Endothelial cell of umbilical vein (primary cell): ENCODE measurements around the gene CA6. TPM values are rescaled to one million over a fixed set of nuclear protein-coding genes. Genes with fewer than 3 reads are reported as not detected.

ENCODE experiments used
- BruUV-seq: library from RNA; stranded (reverse); fragments of 400-500 nt; replicated peaks from 2 replicates; lab custom pipeline; 2021; lab: Mats Ljungman, UMichigan
- CTCF ChIA-PET: fragments of 300-600, 350-600 bp; sonication (Branson Sonifier 250); formaldehyde crosslinking; loops from one replicate; lab custom pipeline; 2021; ENCODE audit warnings: antibody characterized with exemption, inconsistent platforms; lab: Charles Lee
- POLR2A ChIA-PET: fragments of 300-600, 350-600 bp; sonication (Branson Sonifier 250); formaldehyde crosslinking; loops from one replicate; lab custom pipeline; 2021; ENCODE audit warnings: antibody characterized with exemption, inconsistent platforms; lab: Charles Lee
- DNase-seq: peaks from one replicate; pipeline ENCODE4 v3.0.0-alpha.2; 2011; ENCODE audit warnings: low read depth, low spot score
- FAIRE-seq: peaks from 2 replicates; lab custom pipeline; 2011; peaks lifted over from hg19 to GRCh38; lab: Jason Lieb, UNC
- H2AFZ ChIP-seq: 2 replicates; pipeline ENCODE4 v1.6.0; 2012; ENCODE audit warnings: low read depth, low read length, control low read depth, inconsistent platforms
- H3K27ac ChIP-seq: 2 replicates; pipeline ENCODE4 v1.5.1; 2011; ENCODE audit warnings: low read depth, mild to moderate bottlenecking, control low read depth, low read length, moderate library complexity; ENCODE audit not compliant: insufficient read depth
- H3K27me3 ChIP-seq, 2 experiments: 2 replicates each; pipeline versions ENCODE4 v1.6.0 to v1.6.1; 2011; ENCODE audit warnings: low read length in 2 of 2, mixed read lengths in 1 of 2; ENCODE audit not compliant: control insufficient read depth in 2 of 2, insufficient read depth in 2 of 2
- H3K36me3 ChIP-seq, 2 experiments: 2 replicates in 1 of 2; 3 replicates in 1 of 2; pipeline ENCODE4 v1.5.1; 2011; ENCODE audit warnings: low read length in 2 of 2, mild to moderate bottlenecking in 1 of 2, moderate library complexity in 1 of 2; ENCODE audit not compliant: control insufficient read depth in 2 of 2, insufficient read depth in 2 of 2; ENCODE audit errors: extremely low read depth in 1 of 2
- H3K4me1 ChIP-seq: 3 replicates; pipeline ENCODE4 v1.5.1; 2011; ENCODE audit warnings: mild to moderate bottlenecking, low read length; ENCODE audit not compliant: control insufficient read depth, insufficient read depth; ENCODE audit errors: extremely low read depth
- H3K4me2 ChIP-seq: 2 replicates; pipeline ENCODE4 v1.6.1; 2011; ENCODE audit warnings: low read length, control low read depth, mixed read lengths; ENCODE audit not compliant: insufficient read depth
- H3K4me3 ChIP-seq, 3 experiments: fragments of 200-600 bp in 1 of 3; sonication (generic), shearing (Covaris generic) in 1 of 3; replicated peaks in 1 of 3; 2 replicates each; pipeline ENCODE4 v1.5.1; 2011 to 2016; ENCODE audit warnings: control low read depth in 3 of 3, low read length in 3 of 3, mild to moderate bottlenecking in 2 of 3, inconsistent platforms in 1 of 3, low read depth in 1 of 3, moderate library complexity in 1 of 3; ENCODE audit not compliant: insufficient read depth in 1 of 3
- H3K79me2 ChIP-seq: 2 replicates; pipeline ENCODE4 v1.6.0; 2012; ENCODE audit warnings: low read length, inconsistent platforms; ENCODE audit not compliant: control insufficient read depth, insufficient read depth
- H3K9ac ChIP-seq: replicated peaks from 2 replicates; pipeline ENCODE3; 2011; ENCODE audit warnings: low read length, control low read depth; ENCODE audit not compliant: insufficient read depth; ENCODE audit errors: extremely low read depth
- H3K9me1 ChIP-seq: replicated peaks from 3 replicates; pipeline ENCODE4 v1.6.0; 2011; ENCODE audit warnings: mild to moderate bottlenecking, low read length; ENCODE audit not compliant: control insufficient read depth, insufficient read depth; ENCODE audit errors: extremely low read depth
- H3K9me3 ChIP-seq: replicated peaks from 2 replicates; pipeline ENCODE4 v1.5.1; 2012; ENCODE audit warnings: low read length, inconsistent platforms; ENCODE audit not compliant: control insufficient read depth, insufficient read depth
- H4K20me1 ChIP-seq: replicated peaks from 2 replicates; pipeline ENCODE3; 2011; ENCODE audit warnings: mild to moderate bottlenecking, low read length; ENCODE audit not compliant: control insufficient read depth, insufficient read depth; ENCODE audit errors: extremely low read depth
- EZH2 ChIP-seq: IDR thresholded peaks from 2 replicates; pipeline ENCODE4 v1.6.1; 2012; ENCODE audit warnings: borderline replicate concordance, low read depth, mild to moderate bottlenecking, moderate library complexity, low read length, inconsistent platforms; ENCODE audit not compliant: severe bottlenecking
- FOS ChIP-seq: IDR thresholded peaks from 2 replicates; pipeline ENCODE4 v1.6.1; 2011; ENCODE audit warnings: mild to moderate bottlenecking, low read length, moderate library complexity, borderline replicate concordance; ENCODE audit not compliant: insufficient read depth
- GATA2 ChIP-seq: IDR thresholded peaks from 2 replicates; pipeline ENCODE4 v1.7.0; 2011; ENCODE audit warnings: low read depth, mild to moderate bottlenecking, moderate library complexity, mixed read lengths, low read length; ENCODE audit not compliant: insufficient read length, insufficient read depth
- JUN ChIP-seq: IDR thresholded peaks from 2 replicates; pipeline ENCODE4 v1.6.1; 2011; ENCODE audit warnings: borderline replicate concordance, low read depth; ENCODE audit not compliant: insufficient read length, insufficient read depth
- MYC ChIP-seq: IDR thresholded peaks from one replicate; pipeline ENCODE4 v1.6.1; 2011; ENCODE audit warnings: mild to moderate bottlenecking, low read depth, low read length
- POLR2A ChIP-seq: IDR thresholded peaks from 2 replicates; pipeline ENCODE4 v1.6.1; 2012; ENCODE audit warnings: low read depth, mild to moderate bottlenecking, control low read depth, low read length
- POLR2AphosphoS5 ChIP-seq: IDR thresholded peaks from 2 replicates; pipeline ENCODE4 v1.6.1; 2012; ENCODE audit warnings: low read depth, mild to moderate bottlenecking, control low read depth, low read length, moderate library complexity; ENCODE audit not compliant: insufficient read depth
- dilution Hi-C: fragments of 300-500 bp; cut with MboI; formaldehyde crosslinking; loops from one replicate; pipeline ENCODE4 v1.15.0; 2019; ENCODE audit warnings: low sequenced_read_pairs; ENCODE audit not compliant: extremely low pct_ligation_motif_present
- intact Hi-C: fragments of 100-400 bp; cut with micrococcal nuclease; formaldehyde crosslinking; loops from one replicate; pipeline ENCODE4 v1.10.0; 2022
- polyA plus RNA-seq, 4 experiments: library from polyadenylated mRNA; depleted of rRNA in 3 of 4; stranded (reverse) in 3 of 4; unstranded in 1 of 4; fragments of >200 nt; gene quantifications; 2 replicates each; pipeline versions ENCODE4 v1.2.1 to v1.2.3, GENCODE V29; 2011 to 2012; ENCODE audit warnings: missing spikeins in 1 of 4
- total RNA-seq: library from RNA; stranded (reverse); gene quantifications from 2 replicates; pipeline ENCODE4 v1.2.3, GENCODE V29; 2021
- TF ChIP-seq, protein P1 (sequence below): IDR thresholded peaks from 2 replicates; pipeline ENCODE4 v1.6.1; 2011; ENCODE audit not compliant: insufficient read depth, insufficient read length
- TF ChIP-seq, protein P2 (sequence below), 2 donors: IDR thresholded peaks; 1 replicate in 1 of 2; 2 replicates in 1 of 2; pipeline ENCODE4 v1.5.1; 2011; ENCODE audit warnings: low read length in 2 of 2, mild to moderate bottlenecking in 2 of 2, moderate library complexity in 2 of 2, control low read depth in 1 of 2, inconsistent platforms in 1 of 2, low read depth in 1 of 2; ENCODE audit not compliant: insufficient read depth in 1 of 2; ENCODE audit errors: extremely low read depth in 1 of 2

The CA6 gene
- total and polyA plus RNA-seq, 2 donors (not counting 3 experiments of a cell fraction or from before 2014, with no cell fraction given): not detected

DNA sequence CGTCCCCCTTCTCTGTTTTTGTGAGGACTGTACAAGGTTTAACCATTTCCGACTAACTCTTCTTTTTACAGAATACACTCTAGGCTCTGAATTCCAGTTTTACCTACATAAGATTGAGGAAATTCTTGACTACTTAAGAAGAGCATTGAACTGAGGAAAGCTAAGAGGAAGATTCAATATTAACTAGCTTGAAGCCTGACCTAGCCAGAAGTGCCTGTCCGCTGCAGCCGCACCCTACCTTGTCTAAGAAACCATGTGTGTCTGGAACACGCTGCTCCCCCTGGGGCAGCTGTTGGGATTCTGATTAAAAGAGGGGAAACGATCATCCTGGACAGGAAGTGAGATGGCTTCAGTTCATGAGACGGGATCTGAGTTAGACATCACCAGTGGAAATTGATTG lies 28.9 kb downstream of the CA6 start:
- Histone ChIP-seq H3K27ac (no peak overlapping the region), H3K4me2 (no peak overlapping the region), H3K79me2 (no peaks in the 10 kb centered on the region), H2AFZ (peak overlapping the region; percentile 58), H3K9me1 (no peaks in the 10 kb centered on the region), H3K4me1 (peaks cover 12% of the 10 kb centered on the region), H3K9me3 (no peaks in the 10 kb centered on the region), H3K4me3 (no peak overlapping the region), H4K20me1 (no peaks in the 10 kb centered on the region), H3K9ac (no peak overlapping the region), H3K36me3 (no peaks in the 10 kb centered on the region), H3K27me3 (no peaks in the 10 kb centered on the region)
- dilution Hi-C loops: no loop called here
- peak; percentile 24 for DNase-seq
- no peak for TF ChIP-seq POLR2AphosphoS5
- no peak for TF ChIP-seq EZH2
- no peak for TF ChIP-seq MYC
- no peak for TF ChIP-seq GATA2
- TF ChIP-seq, protein P1, sequence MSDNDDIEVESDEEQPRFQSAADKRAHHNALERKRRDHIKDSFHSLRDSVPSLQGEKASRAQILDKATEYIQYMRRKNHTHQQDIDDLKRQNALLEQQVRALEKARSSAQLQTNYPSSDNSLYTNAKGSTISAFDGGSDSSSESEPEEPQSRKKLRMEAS: no peak
- TF ChIP-seq, protein P2, sequence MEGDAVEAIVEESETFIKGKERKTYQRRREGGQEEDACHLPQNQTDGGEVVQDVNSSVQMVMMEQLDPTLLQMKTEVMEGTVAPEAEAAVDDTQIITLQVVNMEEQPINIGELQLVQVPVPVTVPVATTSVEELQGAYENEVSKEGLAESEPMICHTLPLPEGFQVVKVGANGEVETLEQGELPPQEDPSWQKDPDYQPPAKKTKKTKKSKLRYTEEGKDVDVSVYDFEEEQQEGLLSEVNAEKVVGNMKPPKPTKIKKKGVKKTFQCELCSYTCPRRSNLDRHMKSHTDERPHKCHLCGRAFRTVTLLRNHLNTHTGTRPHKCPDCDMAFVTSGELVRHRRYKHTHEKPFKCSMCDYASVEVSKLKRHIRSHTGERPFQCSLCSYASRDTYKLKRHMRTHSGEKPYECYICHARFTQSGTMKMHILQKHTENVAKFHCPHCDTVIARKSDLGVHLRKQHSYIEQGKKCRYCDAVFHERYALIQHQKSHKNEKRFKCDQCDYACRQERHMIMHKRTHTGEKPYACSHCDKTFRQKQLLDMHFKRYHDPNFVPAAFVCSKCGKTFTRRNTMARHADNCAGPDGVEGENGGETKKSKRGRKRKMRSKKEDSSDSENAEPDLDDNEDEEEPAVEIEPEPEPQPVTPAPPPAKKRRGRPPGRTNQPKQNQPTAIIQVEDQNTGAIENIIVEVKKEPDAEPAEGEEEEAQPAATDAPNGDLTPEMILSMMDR (IDR thresholded peaks at IDR 0.05; ENCODE audit: extremely low read depth in 1 of 2, insufficient read depth in 1 of 2, low read depth in 1 of 2, low read length in 2 of 2): no peak
- TF ChIP-seq FOS: no peak
- TF ChIP-seq JUN: no peak
- TF ChIP-seq POLR2A: no peak
- no peak for FAIRE-seq
- CTCF ChIA-PET: interaction anchor here (0.9 to 1.4 kb wide), 2 partner anchors 15 to 30 kb away, joined by 3 to 4 read pairs; no protein-coding TSS in a partner anchor
- intact Hi-C loops: no loop called here
- POLR2A ChIA-PET: no interaction called here
- BruUV-seq: no TSS peak
